PFSK-1 (cell line): Measurements from ENCODE around the gene KIAA0232.

Experiments
- POLR2AphosphoS5 ChIP-seq: IDR thresholded peaks from 2 replicates; pipeline ENCODE4 v1.6.1; 2012; ENCODE audit warnings: low read depth, mild to moderate bottlenecking, control low read depth, low read length, moderate library complexity
- REST ChIP-seq, 2 experiments: IDR thresholded peaks; 2 replicates each; pipeline versions ENCODE4 v1.6.1 to v1.8.0; 2011 to 2012; ENCODE audit warnings: low read depth in 2 of 2, low read length in 2 of 2, control low read depth in 1 of 2, inconsistent platforms in 1 of 2, mild to moderate bottlenecking in 1 of 2, moderate library complexity in 1 of 2; ENCODE audit not compliant: insufficient read depth in 1 of 2

- TF ChIP-seq REST (IDR thresholded peaks at IDR 0.05; ENCODE audit: insufficient read depth in 1 of 2, low read depth in 2 of 2, low read length in 2 of 2) (no peak), POLR2AphosphoS5 (no peak)
Observed at GRCh38 chr4:6887591-6888371, 105.3 kb downstream of the KIAA0232 start.
